ENCODE measurements around the gene PAN2. TPM values are rescaled to one million over a fixed set of nuclear protein-coding genes. Genes with fewer than 3 reads are reported as not detected.

The PAN2 gene
- total RNA-seq, 1 experiment from 2014 or later = 35.4 TPM

DNA sequence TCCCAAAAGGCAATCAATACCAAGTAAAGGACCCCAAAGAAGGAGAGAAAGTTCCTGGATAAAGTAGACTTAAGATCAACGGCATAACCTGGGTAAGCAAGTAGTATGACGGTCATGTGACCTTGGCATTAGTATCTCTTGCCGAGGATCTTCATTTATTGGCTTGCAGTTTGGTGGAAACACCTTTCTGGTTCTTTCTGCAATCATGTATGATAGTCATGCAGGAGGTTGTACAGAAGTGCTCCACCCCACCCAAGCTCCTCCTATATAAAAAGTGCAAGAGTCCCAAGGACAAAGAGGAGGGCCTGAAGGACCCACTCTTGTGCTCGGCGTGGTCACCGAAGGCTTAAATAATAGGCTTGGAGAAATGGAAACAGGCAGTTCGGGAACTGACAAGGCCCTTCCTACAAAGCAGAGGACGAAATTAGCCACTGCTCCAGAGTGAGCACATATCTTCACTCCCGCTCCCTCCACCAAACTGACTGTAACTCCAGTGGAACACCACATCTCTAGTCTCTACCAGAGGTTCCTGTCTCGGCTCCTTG is 34.4 kb downstream of the PAN2 start:
- Histone ChIP-seq H4K8ac (replicated peaks; ENCODE audit: insufficient read length, low read depth, low read length) (no peak overlapping the region), H4K20me1 (ENCODE audit: control insufficient read depth, insufficient read depth, insufficient read length) (no peaks in the 10 kb centered on the region), H2BK20ac (ENCODE audit: low read depth, low read length, poor library complexity, severe bottlenecking) (no peak overlapping the region), H4K5ac (ENCODE audit: insufficient read length, low read depth, low read length) (no peak overlapping the region), H3K56ac (ENCODE audit: insufficient read length, low read depth, low read length) (no peak overlapping the region), H3K9ac (ENCODE audit: extremely low read depth, insufficient read length, low read length) (peak overlapping the region; percentile 87), H3K4me1 (ENCODE audit: insufficient read depth, low read length) (no peaks in the 10 kb centered on the region; the same call in 1 of the 2 replicates), H2BK12ac (ENCODE audit: insufficient read length, low read depth, low read length) (no peak overlapping the region), H3K18ac (ENCODE audit: insufficient read length, low read depth, low read length) (peak overlapping the region; percentile 21), H2BK5ac (ENCODE audit: insufficient read length, low read length) (no peak overlapping the region), H3K27me3 (ENCODE audit: insufficient read depth, low read length) (no peaks in the 10 kb centered on the region), H2BK15ac (ENCODE audit: low read depth, low read length) (no peak overlapping the region; the same call in 1 of the 2 replicates), H2BK120ac (ENCODE audit: low read depth, low read length, poor library complexity, severe bottlenecking) (no peak overlapping the region), H3K79me1 (ENCODE audit: insufficient read depth, low read depth, low read length, poor library complexity, severe bottlenecking) (peaks cover 15% of the 10 kb centered on the region), H3T11ph (ENCODE audit: low read length) (no peak overlapping the region), H4K91ac (ENCODE audit: insufficient read length, low read depth, low read length) (no peak overlapping the region), H3K27ac (ENCODE audit: insufficient read length, low read depth, low read length) (no peak overlapping the region), H3K79me2 (ENCODE audit: insufficient read depth, low read length) (peaks cover 15% of the 10 kb centered on the region; the same call in 1 of the 2 replicates), H3K4me2 (ENCODE audit: insufficient read depth, insufficient read length, low read length) (peak overlapping the region; percentile 96), H3K23ac (ENCODE audit: insufficient read length, low read depth, low read length) (no peak overlapping the region), H2AK5ac (ENCODE audit: insufficient read length, low read length) (no peak overlapping the region), H3K4ac (ENCODE audit: low read depth, low read length) (no peak overlapping the region), H3K14ac (ENCODE audit: insufficient read depth, low read length) (peak overlapping the region; percentile 45), H3K23me2 (ENCODE audit: insufficient read length, low read depth, low read length, poor library complexity, severe bottlenecking) (peaks cover 11% of the 10 kb centered on the region), H3K9me3 (ENCODE audit: control insufficient read depth, low read depth, low read length) (no peaks in the 10 kb centered on the region), H2AFZ (ENCODE audit: low read length) (no peak overlapping the region)
- Mint-ChIP-seq H3K36me3 (ENCODE audit: insufficient read depth in 1 of 3, low read depth in 3 of 3) (peaks cover 6 to 39% (median 18%) of the 10 kb centered on the region in 3 experiments), H3K4me3 (peak overlapping the region; percentile 95 to 96), H3K27me3 (ENCODE audit: low read depth) (no peaks in the 10 kb centered on the region), H3K4me1 (peaks cover 15 to 19% of the 10 kb centered on the region in 2 experiments), H3K27ac (peak overlapping the region in 1 of 3 experiments; percentile 94; a peak in 4 of 7 replicates), H3K9me3 (no peaks in the 10 kb centered on the region)
- WGBS (ENCODE audit: extremely low coverage, insufficient read length, low lambda C conversion rate) = no CpG with 5 or more reads among the region's 10 CpGs
- TF ChIP-seq, protein P1, sequence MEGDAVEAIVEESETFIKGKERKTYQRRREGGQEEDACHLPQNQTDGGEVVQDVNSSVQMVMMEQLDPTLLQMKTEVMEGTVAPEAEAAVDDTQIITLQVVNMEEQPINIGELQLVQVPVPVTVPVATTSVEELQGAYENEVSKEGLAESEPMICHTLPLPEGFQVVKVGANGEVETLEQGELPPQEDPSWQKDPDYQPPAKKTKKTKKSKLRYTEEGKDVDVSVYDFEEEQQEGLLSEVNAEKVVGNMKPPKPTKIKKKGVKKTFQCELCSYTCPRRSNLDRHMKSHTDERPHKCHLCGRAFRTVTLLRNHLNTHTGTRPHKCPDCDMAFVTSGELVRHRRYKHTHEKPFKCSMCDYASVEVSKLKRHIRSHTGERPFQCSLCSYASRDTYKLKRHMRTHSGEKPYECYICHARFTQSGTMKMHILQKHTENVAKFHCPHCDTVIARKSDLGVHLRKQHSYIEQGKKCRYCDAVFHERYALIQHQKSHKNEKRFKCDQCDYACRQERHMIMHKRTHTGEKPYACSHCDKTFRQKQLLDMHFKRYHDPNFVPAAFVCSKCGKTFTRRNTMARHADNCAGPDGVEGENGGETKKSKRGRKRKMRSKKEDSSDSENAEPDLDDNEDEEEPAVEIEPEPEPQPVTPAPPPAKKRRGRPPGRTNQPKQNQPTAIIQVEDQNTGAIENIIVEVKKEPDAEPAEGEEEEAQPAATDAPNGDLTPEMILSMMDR (conservative IDR thresholded peaks at IDR 0.05) = no peak
- DNase-seq = no peak

Data from H9 (cell line).